Erythroblast (primary cell): ENCODE measurements around the gene PER1.

Source experiments
- GATA1 ChIP-seq: IDR thresholded peaks from 2 replicates; pipeline ENCODE4 v1.6.1; 2011; ENCODE audit warnings: low read depth, mild to moderate bottlenecking, control low read depth, low read length, moderate library complexity
- POLR2A ChIP-seq: IDR thresholded peaks from 2 replicates; pipeline ENCODE4 v1.6.1; 2011; ENCODE audit warnings: mild to moderate bottlenecking, low read length

DNA sequence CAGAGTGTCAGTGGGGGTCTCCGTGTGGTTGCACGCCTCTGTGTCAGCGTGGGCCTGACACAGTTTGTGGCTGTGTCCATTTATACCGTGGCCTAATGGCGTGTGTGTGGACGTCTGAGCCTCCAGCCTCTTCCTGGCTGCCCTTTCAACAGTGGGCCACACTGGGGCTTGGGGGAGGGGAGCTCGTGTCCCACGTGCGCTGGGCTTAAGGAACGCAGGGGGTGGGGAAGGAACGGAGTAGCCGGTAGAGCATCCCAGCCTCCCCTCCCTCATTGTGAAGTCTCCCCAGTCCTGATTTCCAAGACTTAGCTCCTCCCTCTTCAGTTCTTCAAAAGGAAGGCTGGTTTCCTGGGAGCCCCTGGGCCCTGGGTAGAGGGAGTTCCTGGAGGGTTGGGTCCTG lies 18.8 kb downstream of the PER1 start:
- TF ChIP-seq POLR2A (no peak), GATA1 (no peak)
